Gastroesophageal sphincter (tissue), 4 donors: Measurements from ENCODE around the gene KIF26B. TPM values are rescaled to one million over a fixed set of nuclear protein-coding genes. Genes with fewer than 3 reads are reported as not detected.

ENCODE experiments used
- ATAC-seq: fragments of 150-250 bp; one replicate; pipeline ENCODE4 v1.9.1; 2016; ENCODE audit warnings: mild to moderate bottlenecking, moderate library complexity
- H3K27ac ChIP-seq, 4 donors: fragments of 200-600 bp; sonication (generic) in 3 of 4; 1 replicate in 3 of 4; 2 replicates in 1 of 4; pipeline ENCODE4 v1.5.1; 2016 to 2019
- H3K27me3 ChIP-seq: fragments of 200-600 bp; sonication (generic); one replicate; pipeline ENCODE4 v1.5.1; 2019
- H3K36me3 ChIP-seq, 2 donors: fragments of 200-600 bp; sonication (generic); one replicate each; pipeline ENCODE4 v1.5.1; 2019; ENCODE audit warnings: control low read depth in 1 of 2
- H3K4me1 ChIP-seq, 3 donors: fragments of 200-600 bp; sonication (generic); 1 replicate in 2 of 3; 2 replicates in 1 of 3; pipeline ENCODE4 v1.5.1; 2016 to 2019; ENCODE audit warnings: control low read depth in 2 of 3
- H3K4me3 ChIP-seq, 2 donors: fragments of 200-600 bp; sonication (generic); one replicate each; pipeline ENCODE4 v1.5.1; 2019; ENCODE audit warnings: mild to moderate bottlenecking in 1 of 2, moderate library complexity in 1 of 2
- H3K9me3 ChIP-seq, 3 donors: fragments of 200-600 bp; sonication (generic); one replicate each; pipeline ENCODE4 v1.5.1; 2017 to 2019; ENCODE audit warnings: control low read depth in 2 of 3
- CTCF ChIP-seq, 4 experiments: fragments of 200-600 bp in 2 of 4; fragments of 450-650 bp in 2 of 4; sonication (generic) in 1 of 4; IDR thresholded peaks; one replicate each; pipeline ENCODE4 v1.5.1; 2017 to 2019; ENCODE audit warnings: antibody characterized with exemption in 4 of 4, mild to moderate bottlenecking in 2 of 4, moderate library complexity in 2 of 4
- EP300 ChIP-seq: sonication (generic); formaldehyde crosslinking; IDR thresholded peaks from one replicate; pipeline ENCODE4 v1.6.1; 2017; ENCODE audit warnings: antibody characterized with exemption, mild to moderate bottlenecking
- POLR2A ChIP-seq, 2 donors: fragments of 450-650 bp; IDR thresholded peaks; one replicate each; pipeline ENCODE4 v1.6.1; 2017; ENCODE audit warnings: antibody characterized with exemption in 2 of 2, mild to moderate bottlenecking in 2 of 2, moderate library complexity in 1 of 2
- POLR2AphosphoS5 ChIP-seq: sonication (generic); formaldehyde crosslinking; IDR thresholded peaks from one replicate; pipeline ENCODE4 v1.6.1; 2017; ENCODE audit warnings: antibody characterized with exemption
- WGBS, 2 donors: methylation state at CpG; one replicate each; pipeline ENCODE4 v1.1.5; 2018; ENCODE audit warnings: low coverage in 1 of 2; 5-methylcytosine and 5-hydroxymethylcytosine counted together
- total RNA-seq, 4 donors: library from RNA; depleted of rRNA; stranded (reverse); fragments of >200 nt; gene quantifications; one replicate each; pipeline ENCODE4 v1.1.0, GENCODE V29; 2016

KIF26B gene
- total RNA-seq, 4 donors from 2014 or later, result 0.62 to 1.9 (median 0.97) TPM

DNA sequence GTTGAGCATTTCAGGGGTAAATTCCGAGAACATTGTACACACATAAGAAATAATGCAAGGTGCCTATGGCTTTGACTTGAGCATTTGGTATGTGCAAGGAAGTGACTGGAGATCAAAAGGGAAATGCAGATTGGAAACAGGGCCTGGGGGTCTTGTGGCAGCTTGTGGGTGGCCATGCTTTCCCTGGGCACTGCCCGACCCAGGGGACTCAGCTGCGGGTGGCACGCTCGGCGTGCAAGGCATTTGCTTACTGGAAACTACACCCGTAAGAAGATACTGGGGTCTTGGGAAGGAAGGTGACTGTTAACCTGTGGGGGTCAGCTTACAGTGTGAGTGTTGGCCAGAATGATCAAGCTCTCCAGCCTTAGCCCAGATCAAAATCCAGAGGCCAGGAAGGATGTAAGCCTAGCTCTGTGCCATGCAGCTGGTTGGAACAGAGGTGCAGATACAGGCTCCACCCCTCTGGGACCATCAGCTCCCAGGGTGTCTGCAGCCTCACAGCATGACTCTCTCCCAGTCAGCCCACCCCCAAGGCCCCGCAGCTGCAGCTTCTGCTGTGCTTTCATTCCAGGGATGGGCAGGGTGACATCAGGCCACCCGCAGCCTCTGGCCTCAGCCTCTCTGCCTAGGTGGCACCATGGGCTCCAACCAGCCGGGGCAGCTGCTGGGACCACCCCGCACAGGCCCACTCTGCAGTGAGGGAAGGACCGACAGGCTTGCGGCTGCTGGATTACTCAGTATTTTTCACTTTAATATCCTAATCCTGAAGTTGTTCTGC lies 55.1 kb downstream of the KIF26B start:
- H3K4me1 ChIP-seq, result no peaks in the 10 kb centered on the region
- H3K27ac ChIP-seq, result no peak overlapping the region
- H3K27me3 ChIP-seq, result no peaks in the 10 kb centered on the region
- TF ChIP-seq EP300, result no peak
- no peak for TF ChIP-seq POLR2A (IDR thresholded peaks at IDR 0.05)
- no peak for TF ChIP-seq CTCF (IDR thresholded peaks at IDR 0.05)
- TF ChIP-seq POLR2AphosphoS5, result no peak
- WGBS, 2 donors, result 96 to 98% methylated on average over 7 to 9 of the region's 13 CpGs
- H3K36me3 ChIP-seq, result no peaks in the 10 kb centered on the region
- peaks cover 0 to 32% (median 0%) of the 10 kb centered on the region in 3 donors for H3K9me3 ChIP-seq
- no peak for ATAC-seq
- no peak overlapping the region for H3K4me3 ChIP-seq

DNA sequence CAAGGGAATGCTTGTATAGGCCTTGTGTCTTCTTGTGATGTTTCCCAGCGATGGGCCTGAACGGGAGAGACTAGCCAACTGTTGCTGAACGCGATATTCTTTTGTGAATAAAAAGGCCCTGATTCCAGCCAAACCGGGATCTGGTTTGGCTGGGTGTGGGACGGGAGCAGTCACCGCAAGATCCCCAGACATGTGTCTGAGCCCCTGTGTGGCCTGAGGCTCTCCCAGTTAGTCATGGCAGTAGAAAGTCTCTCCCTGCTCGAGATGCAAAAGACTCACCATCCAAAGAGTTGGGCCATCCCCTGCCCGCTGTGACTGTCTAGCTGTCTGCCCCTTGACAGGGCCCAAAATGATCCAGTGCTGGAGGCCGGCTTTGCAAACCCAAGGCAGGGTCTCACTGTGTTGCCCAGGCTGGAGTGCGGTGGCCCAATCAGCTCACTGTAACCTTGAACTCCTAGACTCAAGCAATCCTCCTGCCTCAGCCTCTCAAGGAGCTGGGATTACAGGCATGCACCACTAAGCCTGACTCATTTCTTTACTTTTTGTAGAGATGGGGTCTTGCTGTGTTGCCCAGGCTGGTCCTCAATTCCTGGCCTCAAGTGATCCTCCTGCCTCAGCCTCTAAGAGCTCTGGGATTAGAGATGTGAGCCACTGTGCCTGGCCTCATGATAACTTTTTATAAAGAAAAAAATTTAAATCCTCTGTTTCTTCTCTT lies 56.4 kb downstream of the KIF26B start:
- Histone ChIP-seq H3K4me1 (no peaks in the 10 kb centered on the region), H3K27me3 (no peaks in the 10 kb centered on the region), H3K36me3 (no peaks in the 10 kb centered on the region), H3K4me3 (no peak overlapping the region), H3K9me3 (peaks cover 0 to 27% (median 0%) of the 10 kb centered on the region in 3 donors), H3K27ac (no peak overlapping the region)
- no peak for ATAC-seq
- TF ChIP-seq POLR2A (IDR thresholded peaks at IDR 0.05), result no peak
- no peak for TF ChIP-seq EP300
- TF ChIP-seq POLR2AphosphoS5, result no peak
- TF ChIP-seq CTCF (IDR thresholded peaks at IDR 0.05), result no peak
- 97 to 100% methylated on average over 3 to 4 of the region's 11 CpGs for WGBS, 2 donors

- peak; percentile 28 for ATAC-seq
- Histone ChIP-seq H3K36me3 (no peaks in the 10 kb centered on the region), H3K27ac (no peak overlapping the region), H3K27me3 (no peaks in the 10 kb centered on the region), H3K9me3 (peaks cover 0 to 22% (median 0%) of the 10 kb centered on the region in 3 donors), H3K4me1 (no peaks in the 10 kb centered on the region), H3K4me3 (no peak overlapping the region)
- TF ChIP-seq CTCF (IDR thresholded peaks at IDR 0.05) (no peak), EP300 (no peak), POLR2AphosphoS5 (no peak), POLR2A (IDR thresholded peaks at IDR 0.05) (no peak)
- WGBS, 2 donors, result 89% methylated on average over 5 of the region's 10 CpGs; no CpG with 5 or more reads in 1 of the 2 donors
Observed at GRCh38 chr1:245211761-245212160, 57.0 kb downstream of the KIF26B start.

- Histone ChIP-seq H3K27ac (no peak overlapping the region), H3K27me3 (no peaks in the 10 kb centered on the region), H3K4me1 (no peaks in the 10 kb centered on the region), H3K4me3 (no peak overlapping the region), H3K36me3 (no peaks in the 10 kb centered on the region), H3K9me3 (peaks cover 0 to 17% (median 0%) of the 10 kb centered on the region in 3 donors)
- WGBS, 2 donors, result 95% methylated on average over 3 to 10 of the region's 15 CpGs
- TF ChIP-seq POLR2AphosphoS5 (no peak), CTCF (IDR thresholded peaks at IDR 0.05) (no peak), EP300 (no peak), POLR2A (IDR thresholded peaks at IDR 0.05) (no peak)
- ATAC-seq, result no peak
Observed at GRCh38 chr1:245212221-245212710, 57.5 kb downstream of the KIF26B start.
